ENCODE results near the gene DPCD. TPM values are rescaled to one million over a fixed set of nuclear protein-coding genes. Genes with fewer than 3 reads are reported as not detected.

The DPCD gene
- total RNA-seq, 2 experiments from 2014 or later: 9.1 to 10.3 TPM

GRCh38 chr10:101617102-101617823 lies 29.1 kb downstream of the DPCD start:
- CTCF ChIA-PET (ENCODE audit: unreplicated experiment): interaction anchor here (1.9 kb wide), 1 partner anchor 15 kb away, joined by 8 read pairs; no protein-coding TSS in a partner anchor

GRCh38 chr10:101617824-101618568 lies 29.9 kb downstream of the DPCD start:
- Histone ChIP-seq H3K27ac (ENCODE audit: low read depth, low read length, poor library complexity, severe bottlenecking) (peak overlapping the region; percentile 96), H3K9me3 (ENCODE audit: low read length) (no peaks in the 10 kb centered on the region), H3K36me3 (ENCODE audit: insufficient read depth, low read length) (peaks cover 40% of the 10 kb centered on the region), H3K79me2 (ENCODE audit: insufficient read depth, low read depth, low read length) (no peaks in the 10 kb centered on the region), H3K9me2 (ENCODE audit: insufficient read depth, low read length) (no peaks in the 10 kb centered on the region), H3K4me2 (ENCODE audit: low read length) (peak overlapping the region; percentile 65), H3K4me3 (ENCODE audit: low read depth, low read length, poor library complexity, severe bottlenecking) (peak overlapping the region; percentile 47), H3K4me1 (ENCODE audit: insufficient read depth, low read length, poor library complexity, severe bottlenecking) (peaks cover 52% of the 10 kb centered on the region), H2AFZ (ENCODE audit: low read length) (peak overlapping the region; percentile 34; the same call in 1 of the 2 replicates), H4K20me1 (ENCODE audit: insufficient read depth, low read length) (no peaks in the 10 kb centered on the region)
- ChIA-PET POLR2A (interaction anchor here (1.0 to 1.2 kb wide), 3 partner anchors 14 to 201 kb away, joined by 3 to 4 read pairs (median 3); partner anchors contain the start of gene OGA), CTCF (ENCODE audit: unreplicated experiment) (no interaction called here)
- intact Hi-C loops (cut with micrococcal nuclease; ENCODE audit: unreplicated experiment): loop anchor here (1.0 to 5.0 kb wide), 2 partner anchors 76 to 164 kb away; partner anchors contain the start of gene NPM3
- peak; percentile 26 for DNase-seq (ENCODE audit: low spot score)
- no TSS peak for BruUV-seq (replicated peaks)
- TF ChIP-seq, protein P1, sequence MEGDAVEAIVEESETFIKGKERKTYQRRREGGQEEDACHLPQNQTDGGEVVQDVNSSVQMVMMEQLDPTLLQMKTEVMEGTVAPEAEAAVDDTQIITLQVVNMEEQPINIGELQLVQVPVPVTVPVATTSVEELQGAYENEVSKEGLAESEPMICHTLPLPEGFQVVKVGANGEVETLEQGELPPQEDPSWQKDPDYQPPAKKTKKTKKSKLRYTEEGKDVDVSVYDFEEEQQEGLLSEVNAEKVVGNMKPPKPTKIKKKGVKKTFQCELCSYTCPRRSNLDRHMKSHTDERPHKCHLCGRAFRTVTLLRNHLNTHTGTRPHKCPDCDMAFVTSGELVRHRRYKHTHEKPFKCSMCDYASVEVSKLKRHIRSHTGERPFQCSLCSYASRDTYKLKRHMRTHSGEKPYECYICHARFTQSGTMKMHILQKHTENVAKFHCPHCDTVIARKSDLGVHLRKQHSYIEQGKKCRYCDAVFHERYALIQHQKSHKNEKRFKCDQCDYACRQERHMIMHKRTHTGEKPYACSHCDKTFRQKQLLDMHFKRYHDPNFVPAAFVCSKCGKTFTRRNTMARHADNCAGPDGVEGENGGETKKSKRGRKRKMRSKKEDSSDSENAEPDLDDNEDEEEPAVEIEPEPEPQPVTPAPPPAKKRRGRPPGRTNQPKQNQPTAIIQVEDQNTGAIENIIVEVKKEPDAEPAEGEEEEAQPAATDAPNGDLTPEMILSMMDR (conservative IDR thresholded peaks at IDR 0.05; ENCODE audit: low read length): no peak
- no peak for TF ChIP-seq EZH2phosphoT487 (IDR thresholded peaks at IDR 0.05; ENCODE audit: borderline replicate concordance, low read depth, low read length)

More at GRCh38 chr10:101617102-101617823, 29.1 kb downstream of the DPCD start:
- no peaks in the 10 kb centered on the region for H3K9me3 ChIP-seq (ENCODE audit: low read length)
- H2AFZ ChIP-seq (ENCODE audit: low read length): no peak overlapping the region; the same call in 1 of the 2 replicates
- peak; percentile 95 for DNase-seq (ENCODE audit: low spot score)
- TF ChIP-seq EZH2phosphoT487 (IDR thresholded peaks at IDR 0.05; ENCODE audit: borderline replicate concordance, low read depth, low read length): no peak
- TF ChIP-seq, protein P1 (conservative IDR thresholded peaks at IDR 0.05; ENCODE audit: low read length): peak; percentile 71
- H3K9me2 ChIP-seq (ENCODE audit: insufficient read depth, low read length): no peaks in the 10 kb centered on the region
- no TSS peak for BruUV-seq (replicated peaks)
- peak overlapping the region; percentile 65 for H3K4me2 ChIP-seq (ENCODE audit: low read length)
- no peaks in the 10 kb centered on the region for H3K79me2 ChIP-seq (ENCODE audit: insufficient read depth, low read depth, low read length)
- intact Hi-C loops (cut with micrococcal nuclease; ENCODE audit: unreplicated experiment): loop anchor here (1.0 to 5.0 kb wide), 2 partner anchors 77 to 165 kb away; partner anchors contain the start of gene NPM3
- POLR2A ChIA-PET: interaction anchor here (0.6 to 1.2 kb wide), 6 partner anchors 15 to 434 kb away, joined by 3 to 5 read pairs (median 4); partner anchors contain the start of gene OGA
- H3K4me1 ChIP-seq (ENCODE audit: insufficient read depth, low read length, poor library complexity, severe bottlenecking): peaks cover 52% of the 10 kb centered on the region
- peaks cover 33% of the 10 kb centered on the region for H3K36me3 ChIP-seq (ENCODE audit: insufficient read depth, low read length)
- H4K20me1 ChIP-seq (ENCODE audit: insufficient read depth, low read length): no peaks in the 10 kb centered on the region
- H3K4me3 ChIP-seq (ENCODE audit: low read depth, low read length, poor library complexity, severe bottlenecking): peak overlapping the region; percentile 47
- peak overlapping the region; percentile 96 for H3K27ac ChIP-seq (ENCODE audit: low read depth, low read length, poor library complexity, severe bottlenecking)

All from OCI-LY7 (cell line).